Epithelial cell of prostate (primary cell): ENCODE measurements around the gene SMARCB1.

Experiments
- DNase-seq: peaks from one replicate; pipeline ENCODE4 v3.0.0-alpha.2; 2011; ENCODE audit warnings: low read depth, low spot score
- H3K27ac ChIP-seq: fragments of 450-650 bp; 2 replicates; pipeline ENCODE4 v1.5.1; 2017; ENCODE audit warnings: mild to moderate bottlenecking

SMARCB1 gene

DNA sequence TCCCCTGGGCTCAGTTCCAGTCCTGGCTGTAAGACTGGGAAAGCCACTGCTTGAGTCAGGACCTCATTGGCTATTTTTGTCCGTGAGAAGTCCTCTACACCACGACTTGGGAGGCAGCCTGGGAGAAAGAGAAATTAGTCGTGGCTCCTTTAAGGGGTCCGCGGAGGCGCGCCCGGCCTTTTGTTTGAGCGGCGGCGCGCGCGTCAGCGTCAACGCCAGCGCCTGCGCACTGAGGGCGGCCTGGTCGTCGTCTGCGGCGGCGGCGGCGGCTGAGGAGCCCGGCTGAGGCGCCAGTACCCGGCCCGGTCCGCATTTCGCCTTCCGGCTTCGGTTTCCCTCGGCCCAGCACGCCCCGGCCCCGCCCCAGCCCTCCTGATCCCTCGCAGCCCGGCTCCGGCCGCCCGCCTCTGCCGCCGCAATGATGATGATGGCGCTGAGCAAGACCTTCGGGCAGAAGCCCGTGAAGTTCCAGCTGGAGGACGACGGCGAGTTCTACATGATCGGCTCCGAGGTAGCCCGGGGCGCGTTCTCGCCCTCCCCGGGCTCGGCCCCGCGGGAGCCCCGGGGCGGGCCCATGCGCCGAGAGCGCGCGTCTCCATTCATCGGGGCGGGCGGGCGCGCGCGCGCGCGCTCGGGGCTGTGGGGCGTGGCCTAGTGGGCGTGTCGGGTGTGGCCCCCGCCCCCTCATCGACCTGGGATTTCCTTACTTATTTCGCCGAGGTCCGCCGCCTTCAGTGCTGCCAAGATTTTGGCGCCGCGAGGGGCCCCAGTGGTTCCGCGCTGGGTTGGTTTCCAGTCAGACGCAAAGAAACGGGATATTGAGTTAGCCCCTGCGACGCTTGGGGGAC is at the start of gene SMARCB1:
TSS of gene SMARCB1 (plus strand) at position 215 of the 848 bp plus-strand sequence. CDS start at position 419, 204 bp downstream.
- DNase-seq: peak; percentile 18
- H3K27ac ChIP-seq: peak within 1 kb of the TSS; percentile 93

DNA sequence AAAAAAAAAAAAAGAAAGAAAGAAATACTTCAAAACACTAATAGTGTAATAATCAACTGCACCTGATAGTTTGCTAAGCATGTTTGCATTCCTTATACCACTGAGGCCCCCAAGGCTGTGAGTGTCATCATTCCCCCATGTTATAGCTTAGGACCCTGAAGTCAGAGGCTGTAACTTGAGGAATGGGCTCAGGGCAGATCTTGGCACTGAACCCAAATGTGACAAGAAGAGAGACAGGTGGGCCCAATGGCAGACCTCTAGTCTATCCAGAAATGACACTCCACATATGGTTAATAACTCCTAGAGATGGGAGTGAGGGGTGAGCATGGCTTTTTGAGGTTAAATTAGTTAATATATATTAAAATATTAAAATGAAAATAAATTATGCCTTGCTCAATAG is 49.1 kb upstream of the SMARCB1 start:
- no peak overlapping the region for H3K27ac ChIP-seq
- DNase-seq: no peak

DNA sequence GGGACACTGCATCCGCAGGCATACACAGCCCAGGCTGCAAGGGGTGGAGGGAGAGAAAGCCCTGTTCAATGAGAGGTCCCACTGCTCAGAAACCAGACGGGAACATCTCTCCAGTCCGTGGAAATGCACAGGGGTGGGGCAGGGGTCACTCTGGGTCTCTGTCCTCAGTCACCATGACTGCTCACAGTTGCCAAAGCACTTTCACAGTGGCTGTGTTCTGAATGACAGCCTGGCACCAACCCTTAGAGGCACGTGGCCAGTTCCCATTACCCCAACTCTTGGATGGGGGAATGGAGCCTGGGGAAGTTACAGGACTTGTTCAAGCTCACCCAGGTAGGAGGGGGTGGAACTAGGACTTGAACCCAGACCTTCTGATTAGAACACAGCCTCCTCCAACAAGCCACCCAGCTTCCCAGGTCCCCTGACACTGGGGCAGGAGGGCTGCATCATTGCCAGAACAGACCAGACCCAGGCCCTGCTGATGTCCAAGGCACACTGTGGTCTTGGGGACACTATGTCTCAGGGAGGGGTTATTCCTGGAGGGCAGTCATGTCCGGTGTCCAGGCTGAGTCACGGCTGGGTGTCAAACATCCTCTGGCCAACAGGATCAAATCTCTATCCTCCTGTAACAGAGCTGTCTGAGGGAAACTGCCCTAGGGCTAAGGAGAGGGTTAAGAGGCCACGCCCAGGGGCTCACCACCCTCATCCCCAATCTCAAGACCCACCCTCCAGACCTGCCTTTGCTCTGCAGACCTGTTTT is 44.1 kb upstream of the SMARCB1 start:
- no peak for DNase-seq
- H3K27ac ChIP-seq: no peak overlapping the region

DNA sequence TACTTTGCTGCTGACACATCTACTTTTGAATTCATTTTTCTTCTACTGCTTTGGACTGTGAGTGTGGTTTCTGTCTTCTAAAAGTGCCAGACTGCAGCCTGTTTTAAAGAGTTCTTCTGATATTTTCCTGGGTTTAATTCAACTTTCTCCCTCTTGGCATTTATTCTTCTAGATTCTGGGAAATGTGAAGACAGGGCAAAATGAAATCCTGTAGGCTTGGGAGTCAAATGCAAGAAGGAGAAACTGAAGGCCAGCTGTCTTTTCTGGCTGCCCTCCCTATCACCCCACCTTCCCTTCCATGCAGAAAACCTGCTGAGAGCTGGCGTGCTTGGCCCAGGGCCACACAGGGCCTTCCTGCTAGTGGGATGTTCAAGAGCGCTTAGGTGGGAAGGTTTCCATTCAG is 43.5 kb upstream of the SMARCB1 start:
- DNase-seq: no peak
- H3K27ac ChIP-seq: no peak overlapping the region

GRCh38 chr22:23744001-23744400 is 42.8 kb upstream of the SMARCB1 start:
- H3K27ac ChIP-seq: no peak overlapping the region
- DNase-seq: no peak

- DNase-seq: no peak
Measured at GRCh38 chr22:23744485-23744884, 42.3 kb upstream of the SMARCB1 start.

GRCh38 chr22:23745791-23746190 is 41.0 kb upstream of the SMARCB1 start:
- no peak for DNase-seq
- no peak overlapping the region for H3K27ac ChIP-seq

More at GRCh38 chr22:23744485-23744884, 42.3 kb upstream of the SMARCB1 start:
- H3K27ac ChIP-seq: no peak overlapping the region

DNA sequence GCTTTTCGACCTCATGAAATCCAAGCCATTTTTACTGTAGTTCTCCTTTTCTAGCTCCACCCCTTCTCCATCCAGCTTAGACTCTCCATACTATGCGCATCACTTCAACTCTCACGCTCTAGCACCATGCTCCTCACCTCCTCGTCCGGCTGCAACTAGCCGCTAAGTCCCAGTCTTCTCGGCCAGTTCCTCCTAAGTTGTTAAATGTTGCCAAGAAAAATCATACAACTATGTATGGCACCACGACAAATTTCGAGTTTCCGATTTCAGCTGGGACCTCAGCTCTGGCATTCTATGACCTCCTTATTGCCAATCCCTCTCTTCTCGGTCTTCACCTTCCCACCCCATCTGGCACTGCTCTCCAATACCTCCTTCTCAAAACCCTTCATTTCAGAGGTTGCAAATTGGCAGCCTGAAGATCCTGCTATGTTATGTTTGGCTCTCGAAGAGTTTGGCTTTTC is 36.9 kb upstream of the SMARCB1 start:
- no peak for DNase-seq

GRCh38 chr22:23750367-23750713 is 36.4 kb upstream of the SMARCB1 start:
- no peak for DNase-seq
- peak overlapping the region; percentile 87 for H3K27ac ChIP-seq

More for the DNA sequence above, 36.9 kb upstream of the SMARCB1 start:
- H3K27ac ChIP-seq: no peak overlapping the region

- H3K27ac ChIP-seq: peak within 1 kb of the TSS; percentile 87
- no peak for DNase-seq
Measured at GRCh38 chr22:23750714-23751440, 35.9 kb upstream of the SMARCB1 start, which contains the start of gene ZNF70. Gene ZNF70 (minus strand): TSS chr22:23751112. CDS start chr22:23745140, 5,972 bp downstream.

GRCh38 chr22:23751441-23751996 is 35.2 kb upstream of the SMARCB1 start:
- no peak for DNase-seq
- peak overlapping the region; percentile 87 for H3K27ac ChIP-seq

- DNase-seq: no peak
Measured at GRCh38 chr22:23752090-23752691, 34.6 kb upstream of the SMARCB1 start.

GRCh38 chr22:23752750-23753149 is 34.0 kb upstream of the SMARCB1 start:
- no peak for DNase-seq
- H3K27ac ChIP-seq: no peak overlapping the region

More at GRCh38 chr22:23752090-23752691, 34.6 kb upstream of the SMARCB1 start:
- H3K27ac ChIP-seq: no peak overlapping the region

GRCh38 chr22:23753385-23753784 is 33.4 kb upstream of the SMARCB1 start:
- DNase-seq: no peak
- H3K27ac ChIP-seq: no peak overlapping the region

- no peak for DNase-seq
- H3K27ac ChIP-seq: no peak within 1 kb of the TSS
Measured at GRCh38 chr22:23754220-23754919, 32.4 kb upstream of the SMARCB1 start, which contains the start of gene VPREB3. Gene VPREB3 (minus strand): TSS chr22:23754425. CDS start chr22:23754363, 62 bp downstream.

GRCh38 chr22:23754980-23755636 is 31.7 kb upstream of the SMARCB1 start:
- no peak overlapping the region for H3K27ac ChIP-seq
- no peak for DNase-seq

- no peak overlapping the region for H3K27ac ChIP-seq
- DNase-seq: no peak
Measured at GRCh38 chr22:23755711-23756110, 31.1 kb upstream of the SMARCB1 start.

DNA sequence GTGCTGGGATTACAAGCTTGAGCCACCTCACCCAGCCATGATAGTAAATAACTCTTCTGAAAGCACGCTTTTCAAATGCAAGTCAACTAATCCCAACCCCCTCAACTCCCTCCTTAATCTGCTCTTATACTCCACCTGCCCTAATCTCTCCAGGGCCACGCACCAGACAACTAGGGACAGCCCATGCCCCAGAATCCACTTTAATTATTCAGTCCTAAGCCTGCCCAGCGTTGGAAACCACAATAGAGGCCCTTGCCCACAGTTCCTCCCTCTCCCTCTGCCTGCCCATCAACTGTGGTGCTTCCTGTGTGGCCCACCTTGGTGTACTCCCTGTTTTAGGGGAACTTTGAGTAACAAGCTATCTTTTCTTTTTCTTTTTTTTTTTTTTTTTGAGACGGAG is 29.9 kb upstream of the SMARCB1 start:
- no peak overlapping the region for H3K27ac ChIP-seq
- DNase-seq: no peak
